Measurements from ENCODE around the gene PYCR2. TPM values are rescaled to one million over a fixed set of nuclear protein-coding genes. Genes with fewer than 3 reads are reported as not detected.
A peak's percentile ranks its signal among the peaks of the same experiment; 100 is the strongest.

The PYCR2 gene
- polyA plus RNA-seq, 2 of the 4 experiments (the other 2 are of a cell fraction) = 45.4 to 50.5 TPM

DNA sequence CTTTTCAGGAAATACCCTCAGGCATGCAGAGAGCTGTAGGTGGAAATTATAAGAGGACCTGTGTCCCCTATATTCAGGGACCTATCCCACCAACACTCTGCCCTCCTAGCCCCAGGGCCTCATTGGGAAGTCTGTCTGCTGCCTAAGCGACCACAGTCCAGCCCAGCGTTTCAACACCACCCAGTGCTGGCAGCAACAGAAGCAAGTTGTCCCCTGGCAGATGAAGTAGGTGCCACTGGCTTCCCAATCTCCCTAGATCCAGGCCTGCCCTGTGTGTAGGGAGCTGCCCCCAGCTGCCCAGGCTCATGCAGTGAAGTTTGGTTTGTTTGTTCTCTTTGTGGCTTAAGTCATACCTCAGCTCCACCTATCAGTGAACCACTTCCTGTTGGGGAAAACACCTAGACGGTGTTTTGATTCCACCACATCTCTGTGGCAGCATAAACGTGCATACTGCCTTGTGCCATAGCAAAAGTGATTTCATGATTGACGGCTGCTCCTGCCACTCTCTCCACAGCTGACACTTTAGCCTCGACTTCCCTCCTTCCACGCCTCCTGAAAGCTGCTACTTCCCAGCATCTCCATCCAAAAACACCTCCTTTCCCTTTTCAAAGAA lies 27.0 kb downstream of the PYCR2 start:
- FAIRE-seq = no peak
- ChIA-PET POLR2A (no interaction called here), CTCF (interaction anchor here (0.9 to 7.3 kb wide), 5 partner anchors 14 to 86 kb away, joined by 3 to 53 read pairs (median 4); partner anchors contain the start of gene TMEM63A)
- Histone ChIP-seq H3K4me3 (no peak overlapping the region), H3K4me1 (peaks cover 6% of the 10 kb centered on the region), H3K27ac (peak overlapping the region in 1 of 2 experiments; percentile 18; a peak in 1 of 6 replicates), H3K4me2 (peak overlapping the region; percentile 3; the same call in 2 of the 3 replicates), H3K9me3 (no peaks in the 10 kb centered on the region)
- 45% methylated on average over 7 of the region's 7 CpGs for WGBS (ENCODE audit: missing lambda C conversion rate)
- TF ChIP-seq, protein P1, sequence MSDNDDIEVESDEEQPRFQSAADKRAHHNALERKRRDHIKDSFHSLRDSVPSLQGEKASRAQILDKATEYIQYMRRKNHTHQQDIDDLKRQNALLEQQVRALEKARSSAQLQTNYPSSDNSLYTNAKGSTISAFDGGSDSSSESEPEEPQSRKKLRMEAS (IDR thresholded peaks at IDR 0.05) = no peak
- TF ChIP-seq NPAS2 (CRISPR knock-in tag; IDR thresholded peaks at IDR 0.05; ENCODE audit: borderline replicate concordance) (no peak), TFCP2L1 (CRISPR knock-in tag; IDR thresholded peaks at IDR 0.05) (no peak), ESRRA (IDR thresholded peaks at IDR 0.05; ENCODE audit: borderline replicate concordance, low read length) (no peak), RNF2 (IDR thresholded peaks at IDR 0.05; ENCODE audit: borderline replicate concordance, low read depth) (no peak), KDM5A (IDR thresholded peaks at IDR 0.05) (no peak), JUN (IDR thresholded peaks at IDR 0.05) (no peak), CBX2 (IDR thresholded peaks at IDR 0.05; ENCODE audit: borderline replicate concordance, low read depth) (no peak), HDAC2 (IDR thresholded peaks at IDR 0.05) (no peak), GATA3 (IDR thresholded peaks at IDR 0.05; ENCODE audit: borderline replicate concordance) (no peak)
- TF ChIP-seq, protein P2, sequence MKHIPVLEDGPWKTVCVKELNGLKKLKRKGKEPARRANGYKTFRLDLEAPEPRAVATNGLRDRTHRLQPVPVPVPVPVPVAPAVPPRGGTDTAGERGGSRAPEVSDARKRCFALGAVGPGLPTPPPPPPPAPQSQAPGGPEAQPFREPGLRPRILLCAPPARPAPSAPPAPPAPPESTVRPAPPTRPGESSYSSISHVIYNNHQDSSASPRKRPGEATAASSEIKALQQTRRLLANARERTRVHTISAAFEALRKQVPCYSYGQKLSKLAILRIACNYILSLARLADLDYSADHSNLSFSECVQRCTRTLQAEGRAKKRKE (CRISPR knock-in tag; IDR thresholded peaks at IDR 0.05; ENCODE audit: low read depth) = no peak
- TF ChIP-seq, protein P3, sequence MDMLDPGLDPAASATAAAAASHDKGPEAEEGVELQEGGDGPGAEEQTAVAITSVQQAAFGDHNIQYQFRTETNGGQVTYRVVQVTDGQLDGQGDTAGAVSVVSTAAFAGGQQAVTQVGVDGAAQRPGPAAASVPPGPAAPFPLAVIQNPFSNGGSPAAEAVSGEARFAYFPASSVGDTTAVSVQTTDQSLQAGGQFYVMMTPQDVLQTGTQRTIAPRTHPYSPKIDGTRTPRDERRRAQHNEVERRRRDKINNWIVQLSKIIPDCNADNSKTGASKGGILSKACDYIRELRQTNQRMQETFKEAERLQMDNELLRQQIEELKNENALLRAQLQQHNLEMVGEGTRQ (IDR thresholded peaks at IDR 0.05) = no peak
- TF ChIP-seq, protein P4, sequence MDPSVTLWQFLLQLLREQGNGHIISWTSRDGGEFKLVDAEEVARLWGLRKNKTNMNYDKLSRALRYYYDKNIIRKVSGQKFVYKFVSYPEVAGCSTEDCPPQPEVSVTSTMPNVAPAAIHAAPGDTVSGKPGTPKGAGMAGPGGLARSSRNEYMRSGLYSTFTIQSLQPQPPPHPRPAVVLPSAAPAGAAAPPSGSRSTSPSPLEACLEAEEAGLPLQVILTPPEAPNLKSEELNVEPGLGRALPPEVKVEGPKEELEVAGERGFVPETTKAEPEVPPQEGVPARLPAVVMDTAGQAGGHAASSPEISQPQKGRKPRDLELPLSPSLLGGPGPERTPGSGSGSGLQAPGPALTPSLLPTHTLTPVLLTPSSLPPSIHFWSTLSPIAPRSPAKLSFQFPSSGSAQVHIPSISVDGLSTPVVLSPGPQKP (IDR thresholded peaks at IDR 0.05; ENCODE audit: low read depth, low read length) = no peak
- TF ChIP-seq, protein P5, sequence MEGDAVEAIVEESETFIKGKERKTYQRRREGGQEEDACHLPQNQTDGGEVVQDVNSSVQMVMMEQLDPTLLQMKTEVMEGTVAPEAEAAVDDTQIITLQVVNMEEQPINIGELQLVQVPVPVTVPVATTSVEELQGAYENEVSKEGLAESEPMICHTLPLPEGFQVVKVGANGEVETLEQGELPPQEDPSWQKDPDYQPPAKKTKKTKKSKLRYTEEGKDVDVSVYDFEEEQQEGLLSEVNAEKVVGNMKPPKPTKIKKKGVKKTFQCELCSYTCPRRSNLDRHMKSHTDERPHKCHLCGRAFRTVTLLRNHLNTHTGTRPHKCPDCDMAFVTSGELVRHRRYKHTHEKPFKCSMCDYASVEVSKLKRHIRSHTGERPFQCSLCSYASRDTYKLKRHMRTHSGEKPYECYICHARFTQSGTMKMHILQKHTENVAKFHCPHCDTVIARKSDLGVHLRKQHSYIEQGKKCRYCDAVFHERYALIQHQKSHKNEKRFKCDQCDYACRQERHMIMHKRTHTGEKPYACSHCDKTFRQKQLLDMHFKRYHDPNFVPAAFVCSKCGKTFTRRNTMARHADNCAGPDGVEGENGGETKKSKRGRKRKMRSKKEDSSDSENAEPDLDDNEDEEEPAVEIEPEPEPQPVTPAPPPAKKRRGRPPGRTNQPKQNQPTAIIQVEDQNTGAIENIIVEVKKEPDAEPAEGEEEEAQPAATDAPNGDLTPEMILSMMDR (IDR thresholded peaks at IDR 0.05) = no peak
- TF ChIP-seq, protein P6, sequence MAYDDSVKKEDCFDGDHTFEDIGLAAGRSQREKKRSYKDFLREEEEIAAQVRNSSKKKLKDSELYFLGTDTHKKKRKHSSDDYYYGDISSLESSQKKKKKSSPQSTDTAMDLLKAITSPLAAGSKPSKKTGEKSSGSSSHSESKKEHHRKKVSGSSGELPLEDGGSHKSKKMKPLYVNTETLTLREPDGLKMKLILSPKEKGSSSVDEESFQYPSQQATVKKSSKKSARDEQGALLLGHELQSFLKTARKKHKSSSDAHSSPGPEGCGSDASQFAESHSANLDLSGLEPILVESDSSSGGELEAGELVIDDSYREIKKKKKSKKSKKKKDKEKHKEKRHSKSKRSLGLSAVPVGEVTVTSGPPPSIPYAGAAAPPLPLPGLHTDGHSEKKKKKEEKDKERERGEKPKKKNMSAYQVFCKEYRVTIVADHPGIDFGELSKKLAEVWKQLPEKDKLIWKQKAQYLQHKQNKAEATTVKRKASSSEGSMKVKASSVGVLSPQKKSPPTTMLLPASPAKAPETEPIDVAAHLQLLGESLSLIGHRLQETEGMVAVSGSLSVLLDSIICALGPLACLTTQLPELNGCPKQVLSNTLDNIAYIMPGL (CRISPR knock-in tag; IDR thresholded peaks at IDR 0.05; ENCODE audit: borderline replicate concordance) = no peak
- TF ChIP-seq, protein P7, sequence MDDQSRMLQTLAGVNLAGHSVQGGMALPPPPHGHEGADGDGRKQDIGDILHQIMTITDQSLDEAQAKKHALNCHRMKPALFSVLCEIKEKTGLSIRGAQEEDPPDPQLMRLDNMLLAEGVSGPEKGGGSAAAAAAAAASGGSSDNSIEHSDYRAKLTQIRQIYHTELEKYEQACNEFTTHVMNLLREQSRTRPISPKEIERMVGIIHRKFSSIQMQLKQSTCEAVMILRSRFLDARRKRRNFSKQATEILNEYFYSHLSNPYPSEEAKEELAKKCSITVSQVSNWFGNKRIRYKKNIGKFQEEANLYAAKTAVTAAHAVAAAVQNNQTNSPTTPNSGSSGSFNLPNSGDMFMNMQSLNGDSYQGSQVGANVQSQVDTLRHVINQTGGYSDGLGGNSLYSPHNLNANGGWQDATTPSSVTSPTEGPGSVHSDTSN (IDR thresholded peaks at IDR 0.05) = no peak
- peak; percentile 82 to 85 for ATAC-seq
- peak; percentile 37 to 52 for DNase-seq (ENCODE audit: low read depth in 1 of 2, low spot score in 1 of 2)

DNA sequence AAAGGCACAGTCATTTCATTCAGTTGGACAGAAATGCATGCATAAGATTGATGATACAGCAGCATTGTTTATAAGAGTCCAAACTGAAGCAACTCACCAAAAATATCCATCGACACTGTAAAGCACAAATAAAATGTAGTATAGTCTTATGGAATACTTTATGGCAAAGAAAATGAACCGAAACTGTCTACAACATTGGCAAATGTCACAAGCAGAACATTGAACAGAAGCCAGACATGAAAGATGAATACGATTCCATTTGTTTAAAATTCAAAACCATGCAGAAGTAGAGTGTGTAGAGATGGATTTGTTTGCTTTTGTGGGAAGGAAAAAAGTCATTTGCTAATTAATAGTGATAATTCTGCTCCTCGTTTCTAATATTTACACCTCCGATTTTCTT lies 27.6 kb downstream of the PYCR2 start:
- H3K4me3 ChIP-seq = no peak overlapping the region
- ChIA-PET POLR2A (no interaction called here), CTCF (interaction anchor here (1.2 to 7.3 kb wide), 4 partner anchors 15 to 415 kb away, joined by 3 to 53 read pairs (median 4); no protein-coding TSS in a partner anchor)
- H3K4me1 ChIP-seq = peaks cover 6% of the 10 kb centered on the region
- H3K4me2 ChIP-seq = no peak overlapping the region; the same call in 2 of the 3 replicates
- H3K9me3 ChIP-seq = no peaks in the 10 kb centered on the region
- FAIRE-seq (no peak), DNase-seq (ENCODE audit: low read depth in 1 of 2, low spot score in 1 of 2) (no peak), ATAC-seq (no peak)
- WGBS (ENCODE audit: missing lambda C conversion rate) = 76% methylated on average over 5 of the region's 5 CpGs
- no peak overlapping the region for H3K27ac ChIP-seq
- TF ChIP-seq TFCP2L1 (CRISPR knock-in tag; IDR thresholded peaks at IDR 0.05) (no peak), CHD2 (IDR thresholded peaks at IDR 0.05; ENCODE audit: low read length, partially characterized antibody) (no peak), KDM5A (IDR thresholded peaks at IDR 0.05) (no peak)

All from A549 (cell line).